Activated CD4-positive, CD25-positive, alpha-beta regulatory T cell (primary cell): ENCODE results near the gene APOBEC3H.

ENCODE experiments used
- DNase-seq, 4 experiments: peaks; one replicate each; lab custom pipeline; 2025; lab: John Stamatoyannopoulos, UW

Gene APOBEC3H

DNA sequence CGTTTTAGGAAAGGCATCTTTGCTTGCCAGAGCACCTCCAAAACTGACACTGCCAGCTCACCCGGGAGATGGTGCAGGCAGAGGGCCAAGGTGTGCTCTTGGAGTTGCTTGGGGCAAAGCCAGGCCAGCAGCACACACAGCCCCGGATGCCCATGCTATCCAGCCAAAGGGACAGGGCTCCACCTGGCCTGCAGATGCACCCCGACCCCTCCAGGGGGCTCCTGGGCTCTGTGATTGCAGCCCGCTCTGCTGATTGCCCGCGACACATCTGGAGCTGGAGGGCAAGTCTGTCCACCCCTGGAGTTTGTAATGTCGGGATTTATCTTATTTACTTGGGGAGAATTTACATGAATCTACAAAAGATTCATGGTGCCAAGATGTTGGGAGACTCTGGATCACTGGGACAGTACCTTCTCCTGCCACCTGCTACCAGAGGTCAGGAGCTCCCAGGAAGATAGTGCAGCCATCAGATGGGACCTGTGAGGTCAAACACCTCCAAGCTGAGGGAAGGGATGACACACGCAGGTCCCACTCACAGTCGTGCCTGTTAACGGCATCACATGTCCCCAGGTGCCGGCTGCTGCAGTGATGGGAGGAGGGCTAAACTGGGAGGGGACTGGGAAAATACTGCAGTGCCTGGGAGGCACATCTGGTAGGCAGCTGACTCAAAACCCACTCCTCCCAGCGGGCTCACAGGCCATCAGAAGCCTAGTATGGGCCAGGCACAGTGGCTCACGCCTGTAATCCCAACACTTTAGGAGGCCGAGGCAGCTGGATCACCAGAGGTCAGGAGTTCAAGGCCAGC lies 38.2 kb downstream of the APOBEC3H start:
- DNase-seq = no peak

DNA sequence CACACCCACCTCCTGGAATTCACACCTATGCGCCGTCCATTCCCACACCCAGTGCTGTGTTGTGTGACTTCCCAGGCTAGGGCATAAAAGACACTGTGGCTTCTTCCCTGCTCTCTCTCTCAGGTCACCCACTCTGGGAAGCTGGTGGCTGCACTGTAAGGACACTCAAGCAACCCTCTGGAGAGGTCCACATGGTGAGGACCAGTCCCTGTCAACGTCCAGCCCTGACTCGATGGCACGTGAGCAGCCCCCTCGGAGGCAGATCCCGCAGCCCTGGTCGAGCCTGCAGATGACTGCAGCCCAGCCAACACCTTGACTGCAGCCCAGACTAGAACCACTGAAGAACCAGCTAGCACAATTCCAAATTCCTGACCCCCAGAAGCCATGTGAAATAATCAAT lies 39.3 kb downstream of the APOBEC3H start:
- no peak for DNase-seq

DNA sequence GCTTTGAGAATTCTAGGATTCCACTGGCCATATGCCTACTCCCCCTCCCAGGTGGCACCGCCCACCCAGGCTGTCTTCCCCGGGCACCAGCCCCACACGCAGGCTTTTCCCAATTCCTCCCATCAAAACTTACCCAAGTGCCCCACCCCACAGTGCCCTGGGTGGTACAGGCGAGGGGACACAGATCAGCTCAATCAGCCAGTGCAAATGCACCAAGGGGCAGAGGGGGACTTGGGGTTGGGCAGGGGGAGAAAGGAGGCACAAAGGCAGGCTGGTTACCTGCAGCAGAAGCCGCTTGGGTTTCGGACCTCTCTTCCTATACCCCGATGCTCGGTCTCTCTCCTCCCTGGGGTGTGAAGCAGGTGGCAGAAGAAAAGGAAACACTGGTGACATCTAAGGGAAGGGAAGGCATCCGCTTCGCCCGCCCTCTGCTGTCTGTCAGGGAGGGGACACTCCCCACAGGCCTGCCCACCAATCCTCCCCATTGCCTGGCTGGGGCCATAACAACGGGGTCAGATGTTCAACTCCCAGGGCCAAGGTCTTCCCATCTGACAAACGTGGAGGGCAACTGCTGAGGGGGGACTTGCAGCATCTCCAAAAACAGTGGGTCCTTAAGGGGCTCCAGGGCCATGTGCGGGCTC lies 41.4 kb downstream of the APOBEC3H start:
- DNase-seq = no peak

DNA sequence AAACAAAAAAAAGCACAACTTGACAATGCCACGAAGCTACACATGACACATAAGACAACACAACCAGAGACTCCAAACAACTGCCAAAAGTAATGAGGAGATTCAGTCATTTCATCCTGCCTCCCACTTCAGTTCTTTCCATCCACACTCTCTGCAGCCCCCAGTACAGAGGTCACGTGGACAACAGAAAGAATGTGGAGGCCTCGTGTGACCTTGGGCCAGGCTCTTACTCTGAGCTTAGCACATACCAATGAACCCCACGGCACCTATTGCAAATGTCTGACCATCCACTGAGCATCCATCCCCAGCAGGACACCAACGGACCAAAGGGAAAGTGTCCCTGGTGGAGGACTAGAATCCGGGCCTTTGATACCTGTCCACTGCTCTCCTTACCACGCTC lies 42.9 kb downstream of the APOBEC3H start:
- DNase-seq = no peak

DNA sequence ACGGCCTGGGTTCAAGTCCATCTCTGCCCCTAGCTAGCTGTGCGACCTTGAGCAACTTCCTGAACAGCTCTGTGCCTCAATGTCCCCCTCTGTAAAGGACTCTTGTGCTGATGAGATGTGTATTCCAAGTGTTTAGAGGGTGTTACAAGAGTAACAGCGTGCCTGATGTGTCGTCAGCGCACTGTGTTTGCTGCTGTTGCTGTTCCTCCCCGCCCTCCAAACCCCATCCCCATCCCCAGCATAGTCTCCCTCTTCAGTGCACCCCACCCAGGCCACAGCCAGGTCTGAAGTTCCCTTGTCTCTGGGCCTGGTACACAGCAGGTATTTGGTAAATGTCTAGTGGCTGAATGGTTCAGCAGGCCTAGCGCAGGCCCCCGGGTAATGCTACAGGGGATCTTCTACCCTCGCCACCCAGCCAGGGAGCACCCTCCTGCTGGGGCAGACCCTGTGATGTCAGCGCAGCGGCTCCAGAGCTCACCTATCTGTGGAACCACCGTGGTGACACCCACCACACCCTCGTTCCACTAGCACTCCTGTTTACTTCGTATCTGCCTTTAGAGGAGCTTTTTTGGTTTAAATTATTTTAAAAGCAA lies 45.1 kb downstream of the APOBEC3H start:
- no peak for DNase-seq

DNA sequence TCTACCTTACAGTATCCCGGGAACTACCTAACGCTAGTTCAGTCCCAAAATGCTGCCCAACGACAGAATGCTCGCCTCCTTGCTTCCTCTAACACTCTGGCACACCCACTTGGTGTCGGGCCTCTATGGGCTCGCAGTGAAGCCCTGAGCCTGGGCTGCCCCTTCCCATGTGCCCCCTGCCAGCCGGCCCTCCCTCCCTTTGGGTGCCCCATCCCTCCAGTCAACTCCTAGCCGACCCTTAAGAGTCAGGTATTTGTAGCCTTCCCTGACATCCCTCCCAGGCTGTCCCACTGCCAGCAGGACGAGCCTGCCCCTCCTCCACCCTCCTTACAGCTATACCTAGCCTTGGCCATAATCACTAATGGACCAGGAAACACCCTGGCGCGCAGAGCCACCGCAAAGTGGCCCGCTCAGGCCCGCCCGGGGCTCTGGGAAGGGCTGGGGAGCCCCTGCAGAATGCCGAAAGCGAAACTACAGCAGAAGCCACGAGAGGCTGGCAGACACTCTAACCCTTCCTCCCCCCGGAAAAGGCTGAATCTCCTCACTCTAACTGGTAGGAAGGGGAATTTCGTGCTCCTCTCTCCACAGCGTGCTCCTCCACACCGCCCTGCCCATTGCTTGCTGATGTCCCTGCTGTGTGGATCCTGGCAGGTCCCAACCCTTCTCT lies 47.2 kb downstream of the APOBEC3H start:
- peak in 1 of 4 experiments; percentile 16 for DNase-seq

DNA sequence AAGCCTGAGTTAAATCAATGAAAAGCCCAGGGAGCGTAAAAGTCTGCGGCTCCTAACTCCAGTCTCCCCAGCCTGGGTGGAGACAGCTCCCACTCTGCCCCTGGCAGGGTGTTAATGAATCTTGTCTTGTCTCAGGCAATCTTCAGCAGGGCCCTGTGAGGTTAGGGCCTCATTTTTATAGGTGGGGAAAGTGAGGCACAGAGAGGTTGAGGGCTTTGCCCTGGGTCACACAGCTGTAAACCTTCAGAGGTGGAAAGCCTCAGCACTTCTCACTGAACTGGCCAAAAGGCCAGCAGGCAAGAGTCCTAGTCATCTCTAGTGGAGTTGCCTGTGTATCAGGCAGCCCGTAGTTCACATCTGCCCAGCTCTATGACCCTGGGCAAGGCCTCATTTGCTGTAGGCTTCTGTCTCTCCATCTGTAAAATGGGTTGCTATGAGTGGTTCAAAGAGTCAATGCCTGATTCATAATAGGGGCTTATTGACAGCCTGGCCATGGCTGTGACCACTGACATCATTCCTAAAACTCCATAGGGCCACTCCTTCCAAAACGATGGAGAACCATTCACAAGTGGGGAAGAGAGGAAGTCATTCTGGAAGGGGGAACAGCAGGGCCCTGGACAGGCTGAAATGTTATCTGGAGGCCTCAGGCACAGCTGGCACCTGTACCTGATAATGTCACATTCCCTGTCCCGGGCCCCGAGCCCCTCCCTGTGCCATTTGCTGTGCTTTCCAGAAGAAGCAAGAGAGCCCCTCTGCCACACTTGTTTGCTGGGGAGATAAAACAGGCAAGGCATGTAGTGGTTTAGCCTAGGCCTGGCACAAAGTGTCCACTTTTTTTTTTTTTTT lies 49.4 kb downstream of the APOBEC3H start:
- DNase-seq = no peak

DNA sequence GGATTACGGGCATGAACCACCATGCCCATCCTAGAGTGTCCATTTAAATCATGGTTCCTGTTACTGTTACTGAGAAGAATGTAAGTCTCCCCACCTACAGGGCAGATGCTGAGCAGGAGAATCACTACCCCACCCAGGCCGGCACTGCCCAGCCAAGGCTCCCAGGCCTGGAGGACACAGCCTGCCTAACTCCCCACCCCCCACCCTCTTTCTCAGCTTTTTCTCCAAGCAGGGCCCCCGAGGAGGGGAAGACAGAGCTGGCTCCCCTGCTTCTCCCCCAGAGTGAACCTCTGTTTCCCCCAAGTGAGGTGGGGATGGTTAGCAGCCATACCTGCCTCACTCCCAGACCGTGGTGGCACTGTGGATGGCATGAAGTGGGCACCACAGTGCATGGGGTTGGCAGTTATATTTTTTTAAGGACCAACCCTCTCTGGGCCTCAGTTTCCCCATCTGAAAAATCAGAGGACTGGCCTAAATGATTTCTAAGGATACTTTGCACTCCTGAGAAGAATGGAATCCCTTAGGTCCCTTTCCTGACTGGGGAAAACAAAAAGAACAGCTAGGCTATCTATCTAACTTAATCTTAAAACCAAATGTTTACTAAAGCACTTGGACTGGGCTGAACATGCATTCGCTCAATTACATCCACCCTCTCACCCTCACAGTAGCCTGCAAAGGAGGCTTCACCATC lies 50.4 kb downstream of the APOBEC3H start:
- DNase-seq = no peak

DNA sequence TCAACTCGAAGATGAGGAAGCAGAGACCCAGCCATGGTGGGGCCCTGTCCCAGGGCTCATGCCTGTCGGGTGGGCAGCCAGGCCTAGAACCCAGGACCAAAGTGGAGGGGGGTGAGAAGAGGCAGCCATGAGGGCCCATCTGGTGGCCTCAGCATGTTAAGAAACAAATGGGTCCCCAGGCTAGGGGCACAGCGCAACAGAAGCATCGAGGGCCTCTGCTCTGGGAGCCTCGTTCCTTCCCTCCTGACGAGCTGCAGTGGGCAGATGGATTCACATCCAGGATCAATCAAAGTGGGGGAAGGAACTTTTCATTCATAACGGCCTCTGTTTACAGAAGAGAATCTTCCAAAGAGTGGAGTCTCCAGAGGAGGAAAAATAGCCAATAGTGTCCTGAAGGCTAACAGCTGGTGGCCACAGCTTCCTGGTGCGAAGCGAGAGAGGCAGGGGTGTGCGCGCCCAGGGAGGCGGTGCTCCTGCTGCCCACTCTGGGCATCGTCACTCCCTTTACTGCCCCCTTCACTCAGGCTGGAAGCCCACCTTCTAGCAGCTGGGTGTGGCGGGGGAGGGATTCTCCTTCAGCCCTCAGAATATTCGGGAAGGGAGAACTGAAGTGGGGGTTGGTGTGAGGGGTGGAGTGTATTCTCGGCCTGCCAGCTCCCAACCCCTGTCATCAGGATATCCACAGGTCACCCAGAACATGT lies 51.1 kb downstream of the APOBEC3H start:
- DNase-seq = no peak

DNA sequence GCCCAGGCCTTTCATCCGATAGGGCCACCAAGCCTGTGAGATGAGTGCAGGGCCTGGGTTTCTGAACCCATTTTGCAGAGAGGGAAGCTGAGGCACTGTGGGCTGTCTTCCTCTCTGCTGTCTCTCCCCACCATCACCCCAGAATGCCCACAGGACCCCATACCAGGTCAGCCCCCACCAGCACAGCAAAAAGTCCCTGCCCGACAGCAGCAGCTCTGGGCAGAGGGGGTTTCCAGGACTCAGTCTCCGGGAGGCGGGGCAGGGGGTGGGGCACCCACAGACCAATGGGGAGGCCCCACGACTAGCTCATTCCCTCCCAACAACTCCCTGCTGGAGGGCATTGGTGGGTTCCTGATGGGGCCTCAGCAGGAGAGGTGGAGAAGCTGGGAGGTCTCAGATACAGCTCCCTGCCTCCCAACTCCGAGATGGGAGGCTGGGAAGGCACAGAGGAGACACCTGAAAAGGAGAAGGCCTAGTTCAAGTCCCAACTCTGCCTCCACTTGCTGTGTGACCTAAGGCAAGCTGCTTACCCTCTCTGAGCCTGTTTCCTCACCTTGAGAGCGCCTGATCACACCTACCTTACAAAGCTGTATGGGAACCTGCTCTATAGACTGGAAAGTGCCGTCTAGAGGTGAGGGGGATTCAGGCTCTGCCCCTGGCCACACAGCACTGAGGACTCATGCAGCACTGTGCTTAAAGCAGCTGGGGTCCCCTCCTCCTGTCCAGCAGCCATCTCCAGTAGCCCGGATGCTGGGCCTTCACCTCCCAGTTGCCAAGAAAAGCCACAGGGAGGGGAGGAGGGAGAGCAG lies 51.9 kb downstream of the APOBEC3H start:
- DNase-seq = peak; percentile 20 to 49 (median 44)

DNA sequence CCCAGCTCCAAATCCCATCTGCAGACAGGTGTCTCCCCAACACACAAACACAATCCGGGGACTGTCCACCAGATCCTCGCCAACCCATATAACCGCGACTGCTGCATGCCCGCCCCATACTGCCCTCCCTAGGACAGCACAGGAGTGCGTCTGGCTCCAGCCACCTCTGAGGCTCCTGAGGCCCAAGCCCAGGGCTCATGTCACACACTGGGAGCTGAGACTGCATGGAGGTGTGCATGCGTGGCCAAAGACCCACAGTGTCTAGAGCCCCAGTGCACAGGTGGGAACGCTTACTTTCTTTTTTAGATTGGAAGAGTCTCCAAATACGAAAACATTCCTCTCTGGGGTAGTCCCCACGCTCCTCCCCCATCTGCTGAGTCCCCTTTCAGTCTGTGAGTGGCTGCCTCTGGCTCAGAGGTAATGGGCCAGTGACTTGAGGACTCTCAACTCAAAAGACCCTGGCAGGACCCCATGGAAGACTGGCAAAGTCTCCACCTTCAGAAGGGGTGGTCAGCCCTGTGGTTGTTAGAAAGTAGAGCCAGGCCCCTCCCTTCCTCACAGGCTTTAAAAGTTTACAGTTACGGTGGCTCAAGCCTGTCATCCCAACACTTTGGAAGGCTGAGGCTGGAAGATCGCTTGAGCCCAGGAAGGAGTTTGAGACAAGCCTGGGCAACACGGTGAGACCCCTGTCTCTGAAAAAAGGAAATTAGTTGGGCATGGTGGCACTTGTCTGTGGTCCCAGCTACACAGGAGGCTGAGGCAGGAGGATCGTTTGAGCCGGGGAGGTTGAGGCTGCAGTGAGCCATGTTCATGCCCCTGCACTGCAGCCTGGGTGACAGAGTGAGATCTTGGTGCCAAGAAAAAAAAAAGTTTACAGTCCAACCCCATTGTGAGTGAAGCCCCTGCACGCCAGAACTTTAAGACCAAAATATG lies 53.1 kb downstream of the APOBEC3H start:
- DNase-seq = no peak

DNA sequence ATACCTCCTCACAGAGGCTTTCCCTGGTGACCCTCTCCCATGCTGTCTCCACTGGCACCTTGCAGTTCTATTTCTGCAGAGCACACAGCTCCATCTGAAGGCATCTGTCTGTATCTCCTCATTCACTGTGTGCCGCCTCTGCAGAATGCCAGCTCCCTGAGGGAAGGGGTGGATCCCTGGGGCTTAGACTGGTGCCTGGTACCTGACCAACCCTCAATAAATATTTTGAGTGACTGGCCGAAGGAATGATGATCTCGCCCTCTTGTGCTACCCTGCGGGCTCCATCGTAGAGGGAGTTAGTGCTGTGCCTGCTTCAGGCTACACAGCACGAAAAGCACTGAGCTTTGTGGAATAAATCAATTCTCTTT lies 53.8 kb downstream of the APOBEC3H start:
- DNase-seq = no peak

DNA sequence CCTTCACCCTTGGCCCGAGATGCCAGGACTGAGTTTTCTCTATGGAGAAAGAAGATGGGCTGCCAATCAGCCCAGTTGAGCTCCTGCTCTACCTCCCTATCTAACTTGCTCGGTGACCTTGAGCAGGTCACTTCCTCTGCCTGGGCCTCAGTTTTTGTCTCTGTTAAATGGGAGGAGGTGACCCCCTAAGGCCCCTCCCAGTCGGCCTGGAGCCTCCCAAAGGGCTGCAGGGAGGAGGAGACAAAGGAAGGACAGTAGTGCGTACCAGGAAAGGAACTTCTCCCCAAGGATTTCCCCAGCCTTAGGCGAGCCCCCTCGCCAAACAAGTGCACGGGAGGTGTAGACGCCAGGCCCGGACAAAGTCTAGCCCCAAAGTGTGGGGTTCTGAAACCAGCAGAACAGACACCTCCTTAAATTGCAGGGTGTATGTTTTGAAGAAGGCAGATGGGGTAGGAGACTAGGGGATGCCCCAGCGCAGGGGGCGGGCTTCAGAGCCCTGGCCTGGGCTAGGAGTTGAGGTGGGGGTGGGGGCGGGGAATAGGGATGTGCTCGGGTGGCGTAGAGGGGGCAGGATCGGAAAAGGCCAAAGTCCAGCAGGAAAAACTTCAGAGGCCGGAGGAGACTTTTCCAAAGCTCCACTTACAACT lies 54.4 kb downstream of the APOBEC3H start:
- DNase-seq = no peak

DNA sequence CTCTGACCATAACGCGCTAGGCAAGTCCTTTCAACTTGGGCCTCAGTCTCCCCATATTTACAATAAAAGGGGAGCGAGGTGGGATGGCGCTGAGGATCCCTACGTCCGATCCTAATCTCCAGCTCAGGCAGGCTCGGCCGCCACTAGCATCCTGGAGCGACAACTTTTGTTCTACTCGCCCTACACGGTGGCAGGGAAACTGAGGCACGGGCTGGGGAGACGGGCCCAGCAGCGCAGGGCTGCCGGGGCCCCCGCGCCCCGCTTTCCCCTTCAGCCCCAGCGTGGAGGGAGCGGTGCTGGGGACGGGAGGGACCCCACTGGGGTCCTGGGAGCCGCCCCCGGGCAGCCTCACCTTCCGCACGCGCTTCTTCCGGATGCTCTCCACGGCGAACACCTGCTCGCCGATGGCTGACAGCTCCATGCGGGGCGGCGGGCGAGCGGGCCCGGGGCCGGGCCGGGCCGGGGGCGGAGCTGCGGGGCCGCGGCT lies 55.0 kb downstream of the APOBEC3H start:
- no peak for DNase-seq

DNA sequence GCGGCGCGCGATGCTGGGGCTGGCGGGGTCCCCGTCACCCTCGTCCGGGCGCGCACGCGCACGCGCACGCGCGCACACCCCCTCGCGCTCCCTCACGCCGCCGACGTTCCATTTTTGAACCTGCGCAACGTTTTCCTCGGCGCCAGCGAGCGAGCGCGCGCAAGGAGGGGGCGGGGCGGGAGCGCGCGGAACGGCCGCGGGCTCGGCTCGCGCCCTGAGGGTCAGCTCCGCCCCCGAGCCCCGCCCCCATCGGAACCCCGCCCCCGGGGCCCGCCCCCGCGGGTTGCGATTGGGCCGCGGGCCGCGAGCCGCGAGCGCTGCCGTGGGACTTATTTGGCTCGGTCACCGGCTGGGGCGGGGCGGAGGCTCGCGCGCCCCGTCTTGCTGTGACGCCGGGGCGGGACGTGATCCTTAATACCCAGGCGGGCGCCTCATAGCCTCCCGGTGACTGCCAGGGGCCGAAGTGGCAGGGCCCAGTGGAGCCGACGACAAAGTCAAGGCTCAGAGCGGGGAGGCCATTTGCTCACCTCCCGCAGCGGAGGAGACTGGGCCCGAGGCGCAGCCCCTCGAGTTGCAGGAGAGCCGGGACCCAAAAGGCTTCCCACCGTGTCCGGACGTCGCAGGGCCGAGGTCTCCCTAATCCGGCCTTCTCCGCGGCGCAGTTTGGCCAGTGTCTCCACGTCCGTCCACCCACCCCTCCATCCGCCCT lies 55.6 kb downstream of the APOBEC3H start, which contains the start of gene CBX7:
CBX7 (minus strand) TSS at position 170 of the 709 bp plus-strand sequence. CDS start 236 bp downstream, outside the sequence.
- peak; percentile 89 to 94 (median 90) for DNase-seq

DNA sequence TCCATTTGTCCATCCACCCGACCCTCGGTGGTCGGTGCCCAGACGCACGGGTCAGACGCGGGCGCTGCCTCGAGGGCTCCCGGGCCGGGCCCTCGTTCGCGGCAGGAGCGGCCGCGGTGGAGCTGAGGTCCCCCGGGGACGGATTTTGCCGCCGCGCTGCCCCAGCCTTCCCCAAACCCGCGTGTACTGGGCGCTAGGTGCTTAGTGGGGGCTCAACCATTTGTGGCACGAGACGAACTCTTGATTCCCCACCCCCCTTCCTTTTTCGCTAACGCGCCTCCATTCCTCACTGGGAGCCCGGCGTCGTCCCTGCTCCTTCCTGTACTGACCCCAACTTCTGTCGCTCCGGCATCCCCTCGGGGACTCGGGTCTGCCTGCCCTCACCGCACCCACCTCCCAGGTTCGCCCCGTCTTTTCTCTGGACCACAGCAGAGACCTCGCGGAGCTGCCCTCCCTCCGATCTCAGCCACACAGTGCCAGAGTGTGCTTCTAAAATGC lies 56.2 kb downstream of the APOBEC3H start:
- no peak for DNase-seq
